Prostate gland (tissue), 2 donors: ENCODE data around the gene LCE1F.

Experiments used
- POLR2A ChIP-seq: fragments of 450-650 bp; IDR thresholded peaks from one replicate; pipeline ENCODE4 v1.6.1; 2016; ENCODE audit warnings: antibody characterized with exemption, mild to moderate bottlenecking
- POLR2AphosphoS5 ChIP-seq: sonication (generic); formaldehyde crosslinking; IDR thresholded peaks from one replicate; pipeline ENCODE4 v1.6.1; 2017; ENCODE audit warnings: antibody characterized with exemption
- TF ChIP-seq, protein P1 (sequence below), 4 experiments: fragments of 200-600 bp in 2 of 4; fragments of 450-650 bp in 2 of 4; sonication (generic) in 2 of 4; IDR thresholded peaks; 1 replicate in 3 of 4; 2 replicates in 1 of 4; pipeline ENCODE4 v1.5.1; 2016 to 2019; ENCODE audit warnings: antibody characterized with exemption in 4 of 4, mild to moderate bottlenecking in 2 of 4, moderate library complexity in 2 of 4

DNA sequence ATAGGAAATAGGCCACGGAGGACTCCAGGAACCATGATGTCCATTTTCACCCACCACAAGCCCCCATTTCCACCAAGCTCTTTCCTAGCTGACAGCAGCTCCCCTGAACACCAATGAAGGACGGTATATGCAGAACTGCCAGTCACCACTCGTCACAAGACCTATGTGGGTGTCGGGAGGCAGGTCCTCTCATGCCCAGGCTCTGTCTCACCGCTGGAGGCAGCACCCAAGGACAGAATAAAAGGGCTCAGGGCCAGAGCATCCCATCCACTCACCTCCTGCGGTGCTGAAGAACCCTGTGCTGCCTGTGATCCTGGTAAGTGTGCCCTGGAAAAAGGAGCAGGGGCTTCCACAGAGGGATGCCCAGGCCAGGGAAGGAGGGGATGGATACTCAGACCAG, at the start of gene LCE1F:
- TF ChIP-seq, protein P1, sequence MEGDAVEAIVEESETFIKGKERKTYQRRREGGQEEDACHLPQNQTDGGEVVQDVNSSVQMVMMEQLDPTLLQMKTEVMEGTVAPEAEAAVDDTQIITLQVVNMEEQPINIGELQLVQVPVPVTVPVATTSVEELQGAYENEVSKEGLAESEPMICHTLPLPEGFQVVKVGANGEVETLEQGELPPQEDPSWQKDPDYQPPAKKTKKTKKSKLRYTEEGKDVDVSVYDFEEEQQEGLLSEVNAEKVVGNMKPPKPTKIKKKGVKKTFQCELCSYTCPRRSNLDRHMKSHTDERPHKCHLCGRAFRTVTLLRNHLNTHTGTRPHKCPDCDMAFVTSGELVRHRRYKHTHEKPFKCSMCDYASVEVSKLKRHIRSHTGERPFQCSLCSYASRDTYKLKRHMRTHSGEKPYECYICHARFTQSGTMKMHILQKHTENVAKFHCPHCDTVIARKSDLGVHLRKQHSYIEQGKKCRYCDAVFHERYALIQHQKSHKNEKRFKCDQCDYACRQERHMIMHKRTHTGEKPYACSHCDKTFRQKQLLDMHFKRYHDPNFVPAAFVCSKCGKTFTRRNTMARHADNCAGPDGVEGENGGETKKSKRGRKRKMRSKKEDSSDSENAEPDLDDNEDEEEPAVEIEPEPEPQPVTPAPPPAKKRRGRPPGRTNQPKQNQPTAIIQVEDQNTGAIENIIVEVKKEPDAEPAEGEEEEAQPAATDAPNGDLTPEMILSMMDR (IDR thresholded peaks at IDR 0.05): no peak
- TF ChIP-seq POLR2A (no peak), POLR2AphosphoS5 (no peak)
